Right atrium auricular region (tissue), 2 donors: ENCODE data around the gene SUSD4. TPM values are rescaled to one million over a fixed set of nuclear protein-coding genes. Genes with fewer than 3 reads are reported as not detected.

Experiments used
- DNase-seq: peaks from one replicate; pipeline ENCODE4 v3.0.0-alpha.2; 2019; ENCODE audit warnings: low spot score
- H3K27ac ChIP-seq, 2 donors: fragments of 200-600 bp; sonication (generic); 1 replicate in 1 of 2; 2 replicates in 1 of 2; pipeline ENCODE4 v1.5.1; 2016 to 2019
- H3K27me3 ChIP-seq, 2 donors: fragments of 200-600 bp; sonication (generic); one replicate each; pipeline versions ENCODE4 v1.5.1 to v1.6.0; 2017 to 2019
- H3K36me3 ChIP-seq: fragments of 200-600 bp; sonication (generic); one replicate; pipeline ENCODE4 v1.5.1; 2016
- H3K4me1 ChIP-seq, 2 donors: fragments of 200-600 bp; sonication (generic); one replicate each; pipeline versions ENCODE4 v1.5.1 to v1.6.0; 2017 to 2019
- H3K4me3 ChIP-seq, 2 donors: fragments of 200-600 bp; sonication (generic); 1 replicate in 1 of 2; 2 replicates in 1 of 2; pipeline ENCODE4 v1.5.1; 2017 to 2019; ENCODE audit warnings: mild to moderate bottlenecking in 1 of 2, moderate library complexity in 1 of 2
- H3K9me3 ChIP-seq, 2 donors: fragments of 200-600 bp; sonication (generic); one replicate each; pipeline ENCODE4 v1.5.1; 2019
- CTCF ChIP-seq, 2 donors: fragments of 200-600 bp; sonication (generic); IDR thresholded peaks; one replicate each; pipeline ENCODE4 v1.5.1; 2019; ENCODE audit warnings: antibody characterized with exemption in 2 of 2
- total RNA-seq, 2 donors: library from RNA; depleted of rRNA; stranded (reverse); fragments of >200 nt; gene quantifications; one replicate each; pipeline ENCODE4 v1.1.0, GENCODE V29; 2016

SUSD4 gene
- total RNA-seq, 2 donors from 2014 or later: 8.9 to 17.7 TPM

GRCh38 chr1:223223091-223223995 is 140.6 kb downstream of the SUSD4 start:
- TF ChIP-seq CTCF (IDR thresholded peaks at IDR 0.05): no peak
- Histone ChIP-seq H3K9me3 (peaks cover 0 to 11% of the 10 kb centered on the region in 2 donors), H3K27ac (no peak overlapping the region), H3K4me3 (no peak overlapping the region), H3K4me1 (no peaks in the 10 kb centered on the region), H3K27me3 (no peaks in the 10 kb centered on the region), H3K36me3 (no peaks in the 10 kb centered on the region)
- no peak for DNase-seq

GRCh38 chr1:223222377-223222776 is 141.6 kb downstream of the SUSD4 start:
- no peak for TF ChIP-seq CTCF (IDR thresholded peaks at IDR 0.05)
- H3K4me3 ChIP-seq: no peak overlapping the region
- peaks cover 0 to 13% of the 10 kb centered on the region in 2 donors for H3K9me3 ChIP-seq
- no peak for DNase-seq
- no peaks in the 10 kb centered on the region for H3K4me1 ChIP-seq
- no peaks in the 10 kb centered on the region for H3K27me3 ChIP-seq
- no peak overlapping the region for H3K27ac ChIP-seq
- H3K36me3 ChIP-seq: no peaks in the 10 kb centered on the region

GRCh38 chr1:223221686-223222085 is 142.3 kb downstream of the SUSD4 start:
- DNase-seq: no peak
- Histone ChIP-seq H3K4me3 (no peak overlapping the region), H3K4me1 (peaks cover 0 to 6% of the 10 kb centered on the region in 2 donors), H3K36me3 (no peaks in the 10 kb centered on the region), H3K27ac (no peak overlapping the region), H3K9me3 (peaks cover 0 to 13% of the 10 kb centered on the region in 2 donors), H3K27me3 (no peaks in the 10 kb centered on the region)
- TF ChIP-seq CTCF (IDR thresholded peaks at IDR 0.05): no peak

GRCh38 chr1:223219846-223220610 is 143.9 kb downstream of the SUSD4 start:
- H3K27ac ChIP-seq: no peak overlapping the region
- H3K9me3 ChIP-seq: peaks cover 0 to 13% of the 10 kb centered on the region in 2 donors
- H3K27me3 ChIP-seq: no peaks in the 10 kb centered on the region
- no peak overlapping the region for H3K4me3 ChIP-seq
- no peak for DNase-seq
- H3K36me3 ChIP-seq: no peaks in the 10 kb centered on the region
- no peak for TF ChIP-seq CTCF (IDR thresholded peaks at IDR 0.05)
- peaks cover 0 to 7% of the 10 kb centered on the region in 2 donors for H3K4me1 ChIP-seq

- Histone ChIP-seq H3K9me3 (peaks cover 0 to 13% of the 10 kb centered on the region in 2 donors), H3K36me3 (no peaks in the 10 kb centered on the region), H3K27me3 (no peaks in the 10 kb centered on the region), H3K4me3 (no peak overlapping the region), H3K27ac (no peak overlapping the region), H3K4me1 (peaks cover 0 to 7% of the 10 kb centered on the region in 2 donors)
- no peak for DNase-seq
- no peak for TF ChIP-seq CTCF (IDR thresholded peaks at IDR 0.05)
Observed at GRCh38 chr1:223219318-223219635, 144.7 kb downstream of the SUSD4 start.
